Hepatocyte (in vitro differentiated cells): ENCODE measurements around the gene CXCL8. TPM values are rescaled to one million over a fixed set of nuclear protein-coding genes. Genes with fewer than 3 reads are reported as not detected.

Experiments
- DNase-seq: peaks from one replicate; pipeline ENCODE4 v3.0.0-alpha.2; 2016; ENCODE audit warnings: low spot score
- H2AFZ ChIP-seq: fragments of 200-600 bp; sonication (generic); 2 replicates; pipeline ENCODE4 v1.6.0; 2016; ENCODE audit warnings: antibody characterized with exemption, mild to moderate bottlenecking
- H3K27ac ChIP-seq: fragments of 200-600 bp; sonication (generic); 2 replicates; pipeline ENCODE4 v1.5.1; 2016; ENCODE audit warnings: mild to moderate bottlenecking
- H3K27me3 ChIP-seq: fragments of 200-600 bp; sonication (generic); 2 replicates; pipeline ENCODE4 v1.6.1; 2016
- H3K36me3 ChIP-seq: fragments of 200-600 bp; sonication (generic); replicated peaks from 2 replicates; pipeline ENCODE4 v1.5.1; 2016; ENCODE audit warnings: low read depth; ENCODE audit not compliant: insufficient read depth
- H3K4me1 ChIP-seq: fragments of 200-600 bp; sonication (generic); 2 replicates; pipeline ENCODE4 v1.5.1; 2016; ENCODE audit warnings: mild to moderate bottlenecking, moderate library complexity; ENCODE audit not compliant: insufficient read depth
- H3K4me2 ChIP-seq: fragments of 200-600 bp; sonication (generic); 2 replicates; pipeline ENCODE4 v1.6.0; 2016
- H3K4me3 ChIP-seq: fragments of 200-600 bp; sonication (generic); 2 replicates; pipeline ENCODE4 v1.5.1; 2016; ENCODE audit warnings: mild to moderate bottlenecking
- H3K79me2 ChIP-seq: fragments of 200-600 bp; sonication (generic); 2 replicates; pipeline ENCODE4 v1.6.0; 2017; ENCODE audit warnings: mild to moderate bottlenecking
- H3K9me2 ChIP-seq: fragments of 200-600 bp; sonication (generic); replicated peaks from 2 replicates; pipeline ENCODE4 v1.6.0; 2017; ENCODE audit warnings: mild to moderate bottlenecking; ENCODE audit not compliant: insufficient read depth
- H3K9me3 ChIP-seq: fragments of 200-600 bp; sonication (generic); 2 replicates; pipeline ENCODE4 v1.5.1; 2016; ENCODE audit warnings: low read depth, mild to moderate bottlenecking
- H4K20me1 ChIP-seq: fragments of 200-600 bp; sonication (generic); 2 replicates; pipeline ENCODE4 v1.6.0; 2016; ENCODE audit warnings: mild to moderate bottlenecking; ENCODE audit not compliant: insufficient read depth, poor library complexity, severe bottlenecking
- CTCF ChIP-seq: fragments of 200-600 bp; sonication (generic); IDR thresholded peaks from 2 replicates; pipeline ENCODE4 v1.5.1; 2016; ENCODE audit warnings: antibody characterized with exemption, mild to moderate bottlenecking; ENCODE audit not compliant: poor library complexity
- EZH2 ChIP-seq: fragments of 200-600 bp; sonication (generic); IDR thresholded peaks from 2 replicates; pipeline ENCODE4 v1.6.1; 2016; ENCODE audit warnings: antibody characterized with exemption, mild to moderate bottlenecking, borderline replicate concordance
- EZH2phosphoT487 ChIP-seq: fragments of 200-600 bp; sonication (generic); IDR thresholded peaks from one replicate; pipeline ENCODE4 v1.6.1; 2018; ENCODE audit warnings: antibody characterized with exemption, mild to moderate bottlenecking, low read depth, moderate library complexity; ENCODE audit not compliant: unreplicated experiment, severe bottlenecking
- WGBS: methylation state at CpG from one replicate; pipeline ENCODE4 v1.1.6; 2016; ENCODE audit warnings: low lambda C conversion rate; ENCODE audit errors: missing lambda C conversion rate; 5-methylcytosine and 5-hydroxymethylcytosine counted together
- polyA plus RNA-seq: library from polyadenylated mRNA; unstranded; fragments of >200 nt; fragmentation: Nextera tagmentation; extraction: Ambion mirVana; gene quantifications from 2 replicates; pipeline ENCODE4 v1.2.1, GENCODE V29; 2016
- total RNA-seq: library from RNA; depleted of rRNA; stranded (reverse); fragments of >200 nt; gene quantifications from 2 replicates; pipeline ENCODE4 v1.2.3, GENCODE V29; 2014

CXCL8 gene
- total and polyA plus RNA-seq, 2 experiments from 2014 or later: 21.6 to 43.9 TPM

- Histone ChIP-seq H3K27me3 (no peaks in the 10 kb centered on the region), H3K79me2 (no peaks in the 10 kb centered on the region), H3K36me3 (no peaks in the 10 kb centered on the region), H3K27ac (no peak overlapping the region), H3K4me3 (no peak overlapping the region), H2AFZ (no peak overlapping the region), H3K4me1 (no peaks in the 10 kb centered on the region), H3K9me2 (no peaks in the 10 kb centered on the region), H3K4me2 (no peak overlapping the region), H4K20me1 (no peaks in the 10 kb centered on the region), H3K9me3 (no peaks in the 10 kb centered on the region)
- TF ChIP-seq EZH2phosphoT487: no peak
- no peak for TF ChIP-seq CTCF
- TF ChIP-seq EZH2: no peak
- no peak for DNase-seq
- 88% methylated on average over 8 of the region's 8 CpGs for WGBS
Measured at GRCh38 chr4:73731968-73732610, 8.3 kb upstream of the CXCL8 start.

GRCh38 chr4:73732759-73733431 is 7.5 kb upstream of the CXCL8 start:
- WGBS: 89% methylated on average over 1 of the region's 1 CpG
- Histone ChIP-seq H3K79me2 (no peaks in the 10 kb centered on the region), H3K27ac (no peak overlapping the region), H3K27me3 (no peaks in the 10 kb centered on the region), H3K9me2 (no peaks in the 10 kb centered on the region), H3K4me1 (no peaks in the 10 kb centered on the region), H3K4me2 (no peak overlapping the region), H2AFZ (no peak overlapping the region), H3K36me3 (no peaks in the 10 kb centered on the region), H3K4me3 (no peak overlapping the region), H4K20me1 (no peaks in the 10 kb centered on the region), H3K9me3 (no peaks in the 10 kb centered on the region)
- TF ChIP-seq EZH2phosphoT487 (no peak), CTCF (no peak), EZH2 (no peak)
- no peak for DNase-seq

- TF ChIP-seq EZH2phosphoT487 (no peak), CTCF (no peak), EZH2 (no peak)
- Histone ChIP-seq H2AFZ (no peak overlapping the region), H4K20me1 (no peaks in the 10 kb centered on the region), H3K79me2 (no peaks in the 10 kb centered on the region), H3K36me3 (no peaks in the 10 kb centered on the region), H3K27ac (no peak overlapping the region), H3K27me3 (no peaks in the 10 kb centered on the region), H3K4me2 (no peak overlapping the region), H3K9me2 (no peaks in the 10 kb centered on the region), H3K4me1 (no peaks in the 10 kb centered on the region), H3K4me3 (no peak overlapping the region), H3K9me3 (no peaks in the 10 kb centered on the region)
- DNase-seq: no peak
- WGBS: 65% methylated on average over 2 of the region's 2 CpGs
Measured at GRCh38 chr4:73734530-73735001, 5.8 kb upstream of the CXCL8 start.
